Motor neuron (in vitro differentiated cells): Measurements from ENCODE around the gene ITFG1. TPM values are rescaled to one million over a fixed set of nuclear protein-coding genes. Genes with fewer than 3 reads are reported as not detected.
"Not testable (repeated sequence)": the region's sequence is repeated elsewhere in the genome, so short reads cannot be mapped to it uniquely, and the experiment has no call there.

ENCODE experiments used
- ATAC-seq, 8 experiments: fragments of 200-7000 bp; cut with Tn5 transposase; replicated peaks in 6 of 8; 2 replicates each; pipeline ENCODE4 v1.8.0; 2021; ENCODE audit warnings: mild to moderate bottlenecking in 8 of 8, moderate library complexity in 8 of 8
- H3K27ac ChIP-seq, 2 donors: fragments of 250-450 bp; sonication (Bioruptor Pico); 2 replicates each; pipeline ENCODE4 v1.9.0; 2021; ENCODE audit warnings: antibody characterized with exemption in 2 of 2, mild to moderate bottlenecking in 2 of 2, moderate library complexity in 1 of 2
- H3K4me1 ChIP-seq, 2 donors: fragments of 250-450 bp; sonication (Bioruptor Pico); replicated peaks in 1 of 2; 2 replicates each; pipeline ENCODE4 v1.6.1; 2021; ENCODE audit warnings: antibody characterized with exemption in 2 of 2, mild to moderate bottlenecking in 2 of 2, moderate library complexity in 1 of 2
- H3K4me3 ChIP-seq, 5 donors: fragments of 250-450 bp; sonication (Bioruptor Pico); 2 replicates each; pipeline ENCODE4 v1.9.0; 2021; ENCODE audit warnings: antibody characterized with exemption in 5 of 5, mild to moderate bottlenecking in 5 of 5, moderate library complexity in 4 of 5
- WGBS, 10 experiments: fragments of 450-650 bp; shearing (Covaris generic); methylation state at CpG; one replicate each; pipeline ENCODE4 v1.0.0; 2022; 5-methylcytosine and 5-hydroxymethylcytosine counted together
- in situ Hi-C, 9 experiments: fragments of 400-800 bp; cut with MboI; loops; one replicate each; pipeline ENCODE4 v1.15.0; 2021; ENCODE audit warnings: low sequenced_read_pairs in 9 of 9, low pct_unique_long_range_greater_than_20kb in 2 of 9; ENCODE audit not compliant: unreplicated experiment in 9 of 9
- total RNA-seq, 8 experiments: library from RNA; unstranded; fragments of 300-600 nt; gene quantifications; 2 replicates each; pipeline versions ENCODE4 v1.2.3 to v1.2.4, GENCODE V29; 2022

The ITFG1 gene
- total RNA-seq, 8 experiments from 2014 or later, result 50.5 to 110 (median 67.8) TPM

- no peaks in the 10 kb centered on the region for H3K4me1 ChIP-seq
- ATAC-seq, result no peak
- no peak overlapping the region for H3K4me3 ChIP-seq
- no peak overlapping the region for H3K27ac ChIP-seq
- in situ Hi-C loops, result no loop called here
Measured at GRCh38 chr16:47175152-47175551, 285.7 kb downstream of the ITFG1 start.

DNA sequence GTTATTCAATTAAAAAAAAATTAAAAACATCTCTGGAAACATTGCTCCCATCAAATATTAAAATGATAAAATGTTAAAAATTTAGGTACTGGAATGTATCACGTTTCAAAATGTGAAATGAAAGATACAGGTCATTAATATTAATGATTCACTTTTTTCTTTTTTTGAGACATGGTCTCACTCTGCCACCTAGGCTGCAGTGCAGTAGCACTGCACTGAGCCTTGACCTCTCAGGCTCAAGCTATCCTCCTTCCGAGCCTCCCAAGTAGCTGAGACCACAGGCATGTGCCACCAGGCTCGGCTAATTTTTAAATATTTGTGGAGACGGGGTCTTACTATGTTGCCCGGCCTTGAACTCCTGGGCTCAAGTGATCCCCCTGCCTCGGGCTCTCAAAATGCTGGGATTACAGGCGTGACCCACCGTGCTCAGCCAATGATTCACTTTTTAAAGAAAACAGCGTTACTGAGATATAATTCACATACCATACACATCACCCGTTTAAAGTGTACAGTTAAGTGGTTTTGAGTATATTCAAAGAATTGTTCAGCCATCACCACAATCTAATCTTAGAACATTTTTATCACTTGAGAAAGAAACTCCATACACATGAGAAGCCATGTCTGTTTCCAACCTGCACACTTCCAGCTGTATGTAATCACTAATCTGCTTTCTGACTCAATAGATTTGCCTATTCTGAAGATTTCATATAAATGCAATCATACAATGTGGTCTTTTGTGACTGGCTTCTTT lies 298.0 kb downstream of the ITFG1 start:
- in situ Hi-C loops, result no loop called here
- Histone ChIP-seq H3K27ac (no peak overlapping the region), H3K4me3 (no peak overlapping the region), H3K4me1 (no peaks in the 10 kb centered on the region)
- 25 to 97% (median 83%) methylated on average over 1 to 10 of the region's 10 CpGs; no CpG with 5 or more reads in 1 of the 10 experiments for WGBS, 10 experiments
- no peak for ATAC-seq

DNA sequence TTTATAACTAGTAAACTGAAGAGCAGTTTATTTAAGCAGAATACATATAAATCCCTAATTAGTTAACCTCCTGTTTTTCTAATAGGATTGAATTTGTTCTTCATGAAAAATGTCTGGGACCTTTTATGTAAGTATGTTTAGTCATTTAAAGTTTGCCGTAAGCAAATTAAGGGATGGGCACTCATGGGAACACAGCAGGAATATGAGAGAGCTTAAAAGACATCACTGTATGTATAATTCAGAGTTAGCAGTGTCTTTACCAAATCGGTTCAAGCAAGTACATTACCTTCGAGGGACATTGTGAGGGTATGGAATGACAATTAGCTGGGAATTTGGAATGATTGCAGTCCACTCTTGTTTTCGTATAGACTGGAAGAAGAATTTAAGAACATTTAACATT lies 299.4 kb downstream of the ITFG1 start:
- ATAC-seq, result peak in 3 of 8 experiments; percentile 39 to 65 (median 57)
- H3K4me3 ChIP-seq, result no peak overlapping the region
- WGBS, 10 experiments, result 54 to 88% (median 81%) methylated on average over 2 to 4 of the region's 4 CpGs; no CpG with 5 or more reads in 2 of the 10 experiments
- in situ Hi-C loops, result no loop called here
- no peaks in the 10 kb centered on the region for H3K4me1 ChIP-seq
- H3K27ac ChIP-seq, result no peak overlapping the region

- no peak for ATAC-seq
- Histone ChIP-seq H3K27ac (no peak overlapping the region), H3K4me3 (no peak overlapping the region), H3K4me1 (no peaks in the 10 kb centered on the region)
- WGBS, 10 experiments, result 80 to 100% (median 91%) methylated on average over 1 to 3 of the region's 3 CpGs
- in situ Hi-C loops, result no loop called here
Measured at GRCh38 chr16:47160422-47160821, 300.4 kb downstream of the ITFG1 start.

GRCh38 chr16:47158992-47159391 lies 301.9 kb downstream of the ITFG1 start:
- no peaks in the 10 kb centered on the region for H3K4me1 ChIP-seq
- in situ Hi-C loops, result no loop called here
- no peak overlapping the region for H3K4me3 ChIP-seq
- ATAC-seq, result no peak
- no peak overlapping the region for H3K27ac ChIP-seq

DNA sequence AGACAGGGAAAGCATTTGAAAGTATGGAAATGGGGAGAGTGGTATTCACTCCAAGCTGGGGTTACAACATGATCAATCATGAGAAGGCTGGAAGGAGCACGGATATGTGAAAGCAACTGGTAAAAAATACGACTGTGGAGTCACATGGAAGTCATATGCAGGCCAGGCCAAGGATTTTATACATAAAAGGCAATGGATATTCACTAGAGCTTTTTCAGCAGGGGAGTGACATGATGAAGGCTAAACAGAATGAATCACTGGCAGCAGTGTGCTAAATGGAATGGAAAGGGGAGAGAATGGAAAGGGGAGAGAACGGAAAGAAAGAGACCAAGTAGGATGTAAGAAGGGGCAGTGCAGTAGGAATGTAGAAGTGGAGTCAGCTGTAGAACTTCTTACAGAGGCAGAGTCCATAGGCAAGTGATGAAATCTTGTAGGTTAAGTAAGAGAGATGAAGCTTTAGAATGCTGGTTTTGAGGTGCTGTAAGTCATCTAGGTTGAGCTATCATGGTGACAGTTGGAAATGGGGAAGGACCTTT lies 304.1 kb downstream of the ITFG1 start:
- ATAC-seq, result peak in 3 of 8 experiments; percentile 46 to 96 (median 92)
- in situ Hi-C loops, result no loop called here

DNA sequence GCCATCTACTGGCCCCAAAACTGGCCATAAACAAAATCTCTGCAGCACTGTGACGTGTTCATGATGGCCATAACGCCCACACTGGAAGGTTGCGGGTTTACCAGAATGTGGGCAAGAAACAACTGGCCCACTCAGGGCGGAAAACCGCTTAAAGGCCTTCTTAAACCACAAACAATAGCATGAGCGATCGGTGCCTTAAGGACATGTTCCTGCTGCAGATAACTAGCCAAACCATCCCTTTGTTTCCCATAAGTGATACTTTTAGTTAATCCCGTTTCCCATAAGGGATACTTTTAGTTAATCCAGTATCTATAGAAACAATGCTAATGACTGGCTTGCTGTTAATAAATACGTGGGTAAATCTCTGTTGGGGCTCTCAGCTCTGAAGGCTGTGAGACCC lies 308.4 kb downstream of the ITFG1 start:
- 82 to 100% (median 96%) methylated on average over 1 to 8 of the region's 9 CpGs for WGBS, 10 experiments

More for the DNA sequence above, 304.1 kb downstream of the ITFG1 start:
- no peaks in the 10 kb centered on the region for H3K4me1 ChIP-seq
- no peak overlapping the region for H3K4me3 ChIP-seq
- 26 to 80% (median 52%) methylated on average over 1 to 3 of the region's 3 CpGs for WGBS, 10 experiments
- no peak overlapping the region for H3K27ac ChIP-seq

GRCh38 chr16:47150067-47150466 lies 310.8 kb downstream of the ITFG1 start:
- 70 to 100% (median 97%) methylated on average over 1 to 3 of the region's 3 CpGs; no CpG with 5 or more reads in 4 of the 10 experiments for WGBS, 10 experiments
- Histone ChIP-seq H3K4me3 (no peak overlapping the region), H3K27ac (no peak overlapping the region), H3K4me1 (no peaks in the 10 kb centered on the region)
- ATAC-seq, result no peak
- in situ Hi-C loops, result no loop called here

More for the DNA sequence above, 308.4 kb downstream of the ITFG1 start:
- H3K4me1 ChIP-seq, in situ Hi-C loops, ATAC-seq, H3K27ac ChIP-seq, H3K4me3 ChIP-seq: not testable (repeated sequence)

- H3K4me1 ChIP-seq, result peaks cover 5 to 16% of the 10 kb centered on the region in 2 donors
- peak overlapping the region; percentile 65 to 93 (median 86) for H3K4me3 ChIP-seq
- peak in 1 of 8 experiments; percentile 3 for ATAC-seq
- in situ Hi-C loops, result loop anchor here (10.0 to 25.0 kb wide), 2 partner anchors 1010 to 1018 kb away; partner anchors contain the start of gene ABCC12 (in 9 of the 9)
- H3K27ac ChIP-seq, result no peak overlapping the region
- 29 to 100% (median 63%) methylated on average over 1 to 9 of the region's 10 CpGs; no CpG with 5 or more reads in 2 of the 10 experiments for WGBS, 10 experiments
Measured at GRCh38 chr16:47144559-47144877, 316.3 kb downstream of the ITFG1 start.

DNA sequence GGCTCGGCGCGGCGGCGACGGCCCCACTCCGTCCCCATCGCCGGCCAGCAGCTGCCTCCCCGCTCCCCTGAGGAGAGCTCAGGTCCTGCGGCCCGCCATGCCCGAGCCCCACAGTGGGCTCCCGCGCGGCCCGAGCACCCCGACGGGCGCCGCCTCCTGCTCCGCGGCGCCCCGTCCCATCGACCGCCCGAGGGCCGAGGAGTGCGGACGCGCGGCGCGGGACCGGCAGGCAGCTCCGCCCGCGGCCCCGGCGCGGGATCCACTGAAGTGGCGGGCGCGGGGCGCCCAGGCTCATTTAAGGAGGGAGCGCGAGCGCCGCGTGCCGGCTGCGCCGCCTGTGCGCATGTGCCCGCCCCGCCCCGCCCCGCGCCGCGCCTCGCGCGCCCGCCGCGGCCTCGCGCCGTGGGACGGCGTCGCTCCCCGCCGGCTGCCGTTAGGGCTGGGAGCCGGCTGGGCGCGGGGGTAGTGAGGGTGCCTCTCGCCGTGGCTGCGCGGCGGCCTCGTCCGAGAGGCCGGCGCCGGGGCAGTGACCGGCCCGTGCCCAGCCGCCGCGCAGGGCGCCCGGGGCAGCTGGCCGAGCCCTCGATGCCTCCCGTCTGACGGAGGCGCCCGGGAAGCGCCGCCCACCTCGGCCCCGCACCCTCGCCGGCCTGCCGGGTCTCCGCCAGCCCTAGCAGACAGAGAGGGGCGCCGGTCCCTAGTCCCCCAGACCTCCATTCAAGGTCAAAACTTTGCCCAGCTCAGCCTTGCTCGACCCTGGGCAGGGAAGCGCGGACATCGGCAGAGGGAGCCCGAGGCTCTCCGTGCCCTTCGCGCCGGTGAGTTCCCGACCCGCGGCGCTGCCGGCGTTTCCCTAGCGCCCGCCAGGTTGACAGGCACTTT lies 316.9 kb downstream of the ITFG1 start, which contains the start of gene NETO2:
Gene NETO2, minus strand, starts transcription at position 269 of the 882 bp plus-strand sequence. CDS start 333 bp downstream, outside the sequence.
- WGBS, 10 experiments, result 0 to 9% (median 0%) methylated on average over 5 to 10 of the region's 130 CpGs; no CpG with 5 or more reads in 7 of the 10 experiments
- peaks cover 9 to 22% of the 10 kb centered on the region in 2 donors for H3K4me1 ChIP-seq
- peak within 1 kb of the TSS; percentile 86 to 87 for H3K27ac ChIP-seq
- peak within 1 kb of the TSS; percentile 65 to 93 (median 86) for H3K4me3 ChIP-seq
- in situ Hi-C loops, result loop anchor here (10.0 to 25.0 kb wide), 2 partner anchors 1011 to 1018 kb away; partner anchors contain the start of gene ABCC12 (in 9 of the 9)
- peak; percentile 65 to 81 (median 76) for ATAC-seq

GRCh38 chr16:47142821-47143676 lies 317.8 kb downstream of the ITFG1 start:
- ATAC-seq, result peak; percentile 72 to 81 (median 78)
- WGBS, 10 experiments, result 0 to 1% (median 0%) methylated on average over 4 to 25 of the region's 111 CpGs; no CpG with 5 or more reads in 7 of the 10 experiments
- H3K4me3 ChIP-seq, result peak overlapping the region; percentile 65 to 93 (median 86)
- in situ Hi-C loops, result loop anchor here (10.0 to 25.0 kb wide), 2 partner anchors 1012 to 1019 kb away; partner anchors contain the start of gene ABCC12 (in 9 of the 9)
- H3K4me1 ChIP-seq, result peaks cover 14 to 27% of the 10 kb centered on the region in 2 donors
- H3K27ac ChIP-seq, result peak overlapping the region; percentile 86 to 87

GRCh38 chr16:47142486-47142820 lies 318.4 kb downstream of the ITFG1 start:
- Histone ChIP-seq H3K4me3 (peak overlapping the region; percentile 65 to 93 (median 86)), H3K4me1 (peaks cover 14 to 27% of the 10 kb centered on the region in 2 donors), H3K27ac (no peak overlapping the region)
- in situ Hi-C loops, result loop anchor here (10.0 to 25.0 kb wide), 2 partner anchors 1012 to 1020 kb away; partner anchors contain the start of gene ABCC12 (in 9 of the 9)
- ATAC-seq, result no peak
- WGBS, 10 experiments, result 0 to 4% (median 0%) methylated on average over 3 to 8 of the region's 8 CpGs; no CpG with 5 or more reads in 1 of the 10 experiments
